ENCODE data around the gene RASSF10. TPM values are rescaled to one million over a fixed set of nuclear protein-coding genes. Genes with fewer than 3 reads are reported as not detected.

Gene RASSF10
- polyA plus RNA-seq, 3 donors, result not detected

GRCh38 chr11:13000116-13000515 is 9.0 kb upstream of the RASSF10 start:
- H3K4me3 Mint-ChIP-seq, result no peak overlapping the region
- no peak overlapping the region for H3K27ac Mint-ChIP-seq
- Histone ChIP-seq H2AFZ (ENCODE audit: insufficient read depth, low read depth, low read length, poor library complexity, severe bottlenecking) (no peak overlapping the region), H3K36me3 (replicated peaks in 1 of 2; ENCODE audit: control insufficient read depth in 1 of 2, insufficient read depth in 2 of 2, low read length in 2 of 2) (no peaks in the 10 kb centered on the region), H3K27ac (ENCODE audit: low read depth in 1 of 2, low read length in 2 of 2) (no peak overlapping the region), H3K4me1 (ENCODE audit: control insufficient read depth in 1 of 2, insufficient read depth in 2 of 2, low read length in 2 of 2) (no peaks in the 10 kb centered on the region), H3K4me3 (replicated peaks in 1 of 3; ENCODE audit: low read depth in 2 of 3, low read length in 3 of 3) (no peak overlapping the region), H3K9ac (ENCODE audit: insufficient read depth, low read length, poor library complexity, severe bottlenecking) (no peak overlapping the region), H3K27me3 (ENCODE audit: control insufficient read depth in 2 of 2, insufficient read depth in 2 of 2, low read length in 2 of 2) (peaks cover 0 to 6% of the 10 kb centered on the region in 2 donors), H3K9me3 (replicated peaks in 1 of 2; ENCODE audit: control insufficient read depth in 1 of 2, insufficient read depth in 1 of 2, low read length in 2 of 2) (no peaks in the 10 kb centered on the region), H4K20me1 (ENCODE audit: insufficient read depth, low read length) (no peaks in the 10 kb centered on the region), H3K79me2 (ENCODE audit: insufficient read depth, low read length) (no peaks in the 10 kb centered on the region), H3K4me2 (replicated peaks; ENCODE audit: extremely low read depth, low read length, poor library complexity, severe bottlenecking) (no peak overlapping the region)
- TF ChIP-seq CTCF (IDR thresholded peaks at IDR 0.05), result no peak
- DNase-seq, result no peak
- H3K27me3 Mint-ChIP-seq (ENCODE audit: low read depth in 3 of 3), result peaks cover 2 to 3% (median 2%) of the 10 kb centered on the region in 3 donors
- no peaks in the 10 kb centered on the region for H3K36me3 Mint-ChIP-seq
- no peaks in the 10 kb centered on the region for H3K4me1 Mint-ChIP-seq
- WGBS (ENCODE audit: insufficient coverage), result 100% methylated on average over 1 of the region's 3 CpGs
- peaks cover 0 to 4% (median 1%) of the 10 kb centered on the region in 7 donors for H3K9me3 Mint-ChIP-seq
- intact Hi-C loops (cut with micrococcal nuclease), result no loop called here

DNA sequence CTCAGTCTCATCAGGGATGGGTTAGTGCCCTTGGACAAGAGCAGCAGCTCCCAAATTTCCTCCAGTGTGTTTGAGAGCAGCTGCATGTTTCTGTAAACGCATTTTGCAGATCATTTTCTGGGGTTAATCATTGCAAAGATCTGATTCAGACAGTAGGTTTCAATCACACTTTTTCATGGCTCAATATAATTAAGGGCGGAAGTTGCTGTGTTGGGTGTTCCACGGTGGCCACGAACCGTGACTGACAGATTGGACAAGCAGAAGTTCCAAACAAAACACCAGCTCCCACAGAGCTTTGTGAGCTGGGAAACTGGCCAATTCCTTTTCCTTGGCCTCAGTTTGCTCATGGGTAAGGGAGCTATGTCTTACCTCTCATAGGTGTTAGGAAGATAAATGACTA is 8.4 kb upstream of the RASSF10 start:
- DNase-seq, result no peak
- H3K4me3 Mint-ChIP-seq, result no peak overlapping the region
- Histone ChIP-seq H3K9ac (ENCODE audit: insufficient read depth, low read length, poor library complexity, severe bottlenecking) (no peak overlapping the region), H3K4me1 (ENCODE audit: control insufficient read depth in 1 of 2, insufficient read depth in 2 of 2, low read length in 2 of 2) (no peaks in the 10 kb centered on the region), H2AFZ (ENCODE audit: insufficient read depth, low read depth, low read length, poor library complexity, severe bottlenecking) (no peak overlapping the region), H3K4me3 (replicated peaks in 1 of 3; ENCODE audit: low read depth in 2 of 3, low read length in 3 of 3) (no peak overlapping the region), H3K36me3 (replicated peaks in 1 of 2; ENCODE audit: control insufficient read depth in 1 of 2, insufficient read depth in 2 of 2, low read length in 2 of 2) (no peaks in the 10 kb centered on the region), H3K27ac (ENCODE audit: low read depth in 1 of 2, low read length in 2 of 2) (no peak overlapping the region), H3K79me2 (ENCODE audit: insufficient read depth, low read length) (no peaks in the 10 kb centered on the region), H3K27me3 (ENCODE audit: control insufficient read depth in 2 of 2, insufficient read depth in 2 of 2, low read length in 2 of 2) (peaks cover 0 to 6% of the 10 kb centered on the region in 2 donors), H4K20me1 (ENCODE audit: insufficient read depth, low read length) (no peaks in the 10 kb centered on the region), H3K4me2 (replicated peaks; ENCODE audit: extremely low read depth, low read length, poor library complexity, severe bottlenecking) (no peak overlapping the region), H3K9me3 (replicated peaks in 1 of 2; ENCODE audit: control insufficient read depth in 1 of 2, insufficient read depth in 1 of 2, low read length in 2 of 2) (no peaks in the 10 kb centered on the region)
- H3K9me3 Mint-ChIP-seq, result peaks cover 0 to 4% (median 1%) of the 10 kb centered on the region in 7 donors
- TF ChIP-seq CTCF (IDR thresholded peaks at IDR 0.05), result no peak
- 58% methylated on average over 4 of the region's 5 CpGs for WGBS (ENCODE audit: insufficient coverage)
- no peaks in the 10 kb centered on the region for H3K36me3 Mint-ChIP-seq
- intact Hi-C loops (cut with micrococcal nuclease), result no loop called here
- no peaks in the 10 kb centered on the region for H3K4me1 Mint-ChIP-seq
- no peak overlapping the region for H3K27ac Mint-ChIP-seq
- H3K27me3 Mint-ChIP-seq (ENCODE audit: low read depth in 3 of 3), result peaks cover 2 to 6% (median 2%) of the 10 kb centered on the region in 3 donors
